ENCODE results near the gene TMEM126A. TPM values are rescaled to one million over a fixed set of nuclear protein-coding genes. Genes with fewer than 3 reads are reported as not detected.
A peak's percentile ranks its signal among the peaks of the same experiment; 100 is the strongest.

Gene TMEM126A
- total RNA-seq, 1 donor from 2014 or later = 32.7 TPM

- intact Hi-C loops (cut with micrococcal nuclease) = loop anchor here (1.0 kb wide), 1 partner anchor 17 kb away; the partner anchor contains the start of gene CREBZF
- ChIA-PET CTCF (no interaction called here), POLR2A (interaction anchor here (1.1 to 1.8 kb wide), 2 partner anchors 35 to 55 kb away, joined by 4 to 5 read pairs; partner anchors contain the start of genes DLG2, TMEM126A and TMEM126B)
- H3K27ac Mint-ChIP-seq = peak overlapping the region; percentile 69
- DNase-seq (peak; percentile 55), ATAC-seq (ENCODE audit: low read depth) (peak; percentile 97)
- TF ChIP-seq CTCF (IDR thresholded peaks at IDR 0.05) = no peak
- H3K4me3 Mint-ChIP-seq = peak overlapping the region; percentile 87
- peaks cover 8% of the 10 kb centered on the region for H3K27me3 Mint-ChIP-seq
- H3K4me1 Mint-ChIP-seq = peaks cover 11% of the 10 kb centered on the region
- no peaks in the 10 kb centered on the region for H3K36me3 Mint-ChIP-seq (ENCODE audit: low read depth)
- no peaks in the 10 kb centered on the region for H3K9me3 Mint-ChIP-seq
Observed at GRCh38 chr11:85682330-85683305, 34.9 kb downstream of the TMEM126A start.

GRCh38 chr11:85685125-85685819, 37.5 kb downstream of the TMEM126A start:
- peaks cover 10% of the 10 kb centered on the region for H3K27me3 Mint-ChIP-seq
- POLR2A ChIA-PET = interaction anchor here (1.1 kb wide), 1 partner anchor 15 kb away, joined by 3 read pairs; no protein-coding TSS in a partner anchor
- no peak overlapping the region for H3K27ac Mint-ChIP-seq
- H3K4me1 Mint-ChIP-seq = peaks cover 11% of the 10 kb centered on the region
- DNase-seq = no peak
- no peak overlapping the region for H3K4me3 Mint-ChIP-seq
- TF ChIP-seq CTCF (IDR thresholded peaks at IDR 0.05) = no peak
- no peaks in the 10 kb centered on the region for H3K36me3 Mint-ChIP-seq (ENCODE audit: low read depth)
- CTCF ChIA-PET = interaction anchor here (1.2 kb wide), 1 partner anchor 15 kb away, joined by 3 read pairs; no protein-coding TSS in a partner anchor
- ATAC-seq (ENCODE audit: low read depth) = no peak
- intact Hi-C loops (cut with micrococcal nuclease) = no loop called here
- no peaks in the 10 kb centered on the region for H3K9me3 Mint-ChIP-seq

DNA sequence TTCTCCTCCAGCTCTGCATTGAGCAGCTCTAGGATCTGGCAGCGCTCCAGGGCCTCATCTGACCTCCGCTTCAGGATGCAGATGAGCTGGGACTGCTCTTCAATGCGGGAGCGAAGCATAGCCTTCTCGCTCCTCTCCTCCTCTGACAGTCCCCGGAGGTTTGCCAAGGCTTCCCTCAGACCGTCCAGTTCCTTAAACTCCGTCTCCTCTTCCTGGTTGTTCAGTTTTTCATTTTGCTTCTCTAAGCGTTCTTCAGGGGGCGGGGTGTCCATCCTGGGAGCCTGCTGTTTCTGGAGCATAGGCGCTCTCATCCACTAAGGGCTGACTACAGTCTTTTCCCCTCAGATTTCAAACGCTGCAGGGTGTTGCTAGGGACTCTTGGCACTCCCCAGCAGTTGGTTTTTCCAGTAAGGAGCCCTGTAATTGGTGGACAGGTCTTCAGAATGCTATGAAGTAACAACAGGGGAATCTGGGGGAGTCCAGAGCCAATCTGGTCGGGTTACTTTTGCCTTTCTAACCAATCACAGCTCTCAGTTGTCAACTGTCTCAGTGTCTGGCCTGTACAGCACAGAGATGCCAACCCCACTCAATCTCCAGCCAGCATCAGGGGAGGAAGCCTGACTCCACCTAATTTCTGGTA, 38.2 kb downstream of the TMEM126A start, which contains the start of gene CCDC89:
Gene CCDC89 (minus strand): TSS at position 376 of the 640 bp plus-strand sequence. CDS start 65 bp downstream, at position 311.
- no peak for ATAC-seq (ENCODE audit: low read depth)
- intact Hi-C loops (cut with micrococcal nuclease) = no loop called here
- DNase-seq = no peak
- CTCF ChIA-PET = no interaction called here
- Mint-ChIP-seq H3K27me3 (peaks cover 7% of the 10 kb centered on the region), H3K4me1 (peaks cover 11% of the 10 kb centered on the region), H3K9me3 (no peaks in the 10 kb centered on the region), H3K36me3 (ENCODE audit: low read depth) (no peaks in the 10 kb centered on the region), H3K4me3 (no peak within 1 kb of the TSS), H3K27ac (no peak within 1 kb of the TSS)
- TF ChIP-seq CTCF (IDR thresholded peaks at IDR 0.05) = no peak
- POLR2A ChIA-PET = no interaction called here

DNA sequence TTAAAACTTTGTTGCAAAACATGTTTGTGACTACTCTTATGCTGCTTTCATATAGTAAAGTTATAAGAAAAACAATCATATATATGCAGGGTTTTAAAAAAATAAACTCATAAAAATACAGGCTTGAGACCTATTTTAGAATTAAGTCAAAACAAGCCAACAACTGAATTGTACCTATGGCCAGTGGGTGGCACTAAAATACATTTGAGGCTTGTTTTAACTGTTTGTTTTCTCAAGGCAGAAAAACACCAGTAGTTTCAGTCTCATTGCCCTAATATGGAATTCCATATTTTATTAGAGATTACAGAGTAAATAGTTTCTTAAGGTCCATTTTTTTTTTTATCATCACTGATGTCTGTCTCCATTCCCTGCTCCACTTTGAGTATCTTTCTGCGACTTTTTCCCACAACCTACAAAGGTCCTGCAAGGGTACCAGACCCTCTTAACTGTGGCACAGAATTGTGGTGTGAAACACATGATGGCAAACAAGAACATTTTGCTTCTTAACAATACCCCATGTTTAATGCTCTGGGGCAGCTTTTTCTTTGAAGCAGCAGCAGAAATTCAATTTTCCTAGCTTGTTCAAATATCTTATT, 46.7 kb downstream of the TMEM126A start:
- peaks cover 1% of the 10 kb centered on the region for H3K4me1 Mint-ChIP-seq

More for the DNA sequence above, 46.7 kb downstream of the TMEM126A start:
- Mint-ChIP-seq H3K36me3 (ENCODE audit: low read depth) (no peaks in the 10 kb centered on the region), H3K9me3 (no peaks in the 10 kb centered on the region), H3K27me3 (peaks cover 3% of the 10 kb centered on the region), H3K4me3 (no peak overlapping the region), H3K27ac (no peak overlapping the region)
- no peak for DNase-seq
- TF ChIP-seq CTCF (IDR thresholded peaks at IDR 0.05) = no peak
- ChIA-PET POLR2A (no interaction called here), CTCF (no interaction called here)
- intact Hi-C loops (cut with micrococcal nuclease) = loop anchor here (10.0 kb wide), 1 partner anchor 1120 kb away; no protein-coding TSS in a partner anchor
- ATAC-seq (ENCODE audit: low read depth) = no peak
